GOT3 (cell line): ENCODE results near the gene ZFP62.

Experiments
- DNase-seq: peaks from one replicate; lab custom pipeline; 2025; ENCODE audit warnings: mixed read lengths; lab: John Stamatoyannopoulos, UW

ZFP62 gene

GRCh38 chr5:180868960-180869359 is 7.9 kb upstream of the ZFP62 start:
- DNase-seq: peak; percentile 22

DNA sequence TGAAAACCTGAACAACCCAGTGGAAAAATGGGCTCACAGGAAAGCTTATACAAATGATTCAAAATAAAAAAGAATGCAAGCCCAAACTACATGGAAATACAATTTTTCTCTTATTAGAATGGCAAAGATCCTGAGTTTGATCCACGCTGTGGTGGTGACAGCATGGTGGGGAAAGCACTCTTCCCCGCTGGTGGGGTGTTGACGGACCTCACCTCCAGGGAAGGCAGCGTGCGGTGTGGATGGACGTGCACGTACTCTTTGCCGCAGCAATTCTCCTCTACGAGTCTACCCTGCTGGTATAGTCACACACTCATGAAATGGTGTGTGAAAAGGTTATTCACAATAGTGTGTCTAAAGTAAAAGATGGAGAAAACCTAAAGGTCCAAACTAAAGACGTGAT is 5.9 kb upstream of the ZFP62 start:
- no peak for DNase-seq

DNA sequence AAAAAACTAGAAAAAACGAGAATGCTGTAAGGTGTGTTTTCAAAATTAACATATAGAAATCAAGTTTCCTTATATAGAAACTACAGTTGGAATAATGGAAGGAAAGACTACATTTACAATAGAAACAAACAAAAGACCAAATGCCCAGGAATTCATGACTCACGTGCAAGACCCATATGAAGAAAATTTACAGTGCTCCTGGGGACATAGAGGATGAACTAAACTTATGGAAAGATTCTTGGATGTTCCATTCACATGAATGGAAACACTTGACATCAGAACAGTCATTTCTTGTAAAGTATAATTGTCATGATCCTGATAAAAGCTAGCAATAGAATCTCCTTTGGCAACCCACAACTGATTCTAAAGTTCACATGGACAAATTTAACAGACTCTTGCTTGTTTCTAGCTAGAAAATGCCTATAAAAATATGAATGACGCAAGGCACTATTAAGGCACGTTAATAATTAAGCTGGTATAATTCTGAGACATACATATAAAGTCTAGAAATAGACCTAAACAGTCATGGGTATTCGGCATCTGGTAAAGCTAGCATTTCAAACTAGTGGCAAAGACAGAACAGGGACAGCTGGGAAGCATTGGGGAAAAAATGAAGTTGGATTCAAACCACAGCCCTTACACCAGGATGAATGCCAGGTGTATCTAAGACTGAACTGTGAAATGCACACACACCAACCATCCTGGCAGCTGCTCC is 5.1 kb upstream of the ZFP62 start:
- DNase-seq: no peak

DNA sequence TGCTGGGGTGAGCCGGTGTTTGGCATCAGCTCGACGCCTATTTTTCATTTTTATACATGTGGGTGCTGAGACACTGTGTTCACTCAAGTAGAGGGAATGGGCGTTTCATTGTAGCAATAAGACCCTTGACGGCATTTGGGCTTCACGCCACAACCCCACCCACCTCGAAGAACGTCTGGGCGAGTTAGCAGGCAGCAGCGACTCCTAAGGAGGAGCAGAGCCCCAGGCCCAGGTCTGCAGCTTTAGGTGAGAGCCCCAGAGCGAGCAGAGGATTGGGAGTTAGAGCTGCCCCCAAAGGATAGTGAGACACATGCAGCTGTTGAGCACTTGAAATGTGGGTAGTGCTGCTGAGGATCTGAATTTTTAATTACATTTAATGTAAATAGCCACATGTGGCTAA is 1.6 kb upstream of the ZFP62 start:
- no peak for DNase-seq

DNA sequence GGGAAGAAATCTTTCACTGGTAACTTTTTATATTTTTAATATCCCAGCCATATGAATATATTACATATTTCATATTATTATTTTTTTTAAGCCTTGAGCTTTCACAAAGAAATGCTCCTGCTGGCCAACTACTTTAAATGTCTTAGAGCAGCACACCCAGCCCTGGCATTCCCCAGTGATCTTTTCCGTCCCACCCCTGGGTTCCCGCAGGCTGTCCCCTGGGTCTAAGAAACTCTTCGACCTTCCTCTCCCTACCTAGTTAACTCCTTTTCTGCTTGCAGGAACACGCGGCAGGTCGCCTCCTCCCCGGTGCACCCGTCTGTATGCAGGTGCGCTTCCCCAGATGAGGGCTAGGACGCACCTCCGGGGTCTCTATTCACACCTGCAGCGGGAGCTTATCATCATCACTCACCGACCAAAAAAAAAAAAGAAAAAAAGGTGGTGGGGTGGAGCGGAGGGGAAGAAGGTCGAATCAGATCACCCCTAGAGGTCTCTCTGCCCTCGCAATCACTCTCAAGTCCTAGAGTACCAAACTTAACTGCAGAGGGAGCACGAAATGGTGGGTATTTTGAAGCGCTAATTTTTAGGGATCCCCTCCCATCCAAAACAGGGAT is 696 bp downstream of the ZFP62 start:
- no peak for DNase-seq

DNA sequence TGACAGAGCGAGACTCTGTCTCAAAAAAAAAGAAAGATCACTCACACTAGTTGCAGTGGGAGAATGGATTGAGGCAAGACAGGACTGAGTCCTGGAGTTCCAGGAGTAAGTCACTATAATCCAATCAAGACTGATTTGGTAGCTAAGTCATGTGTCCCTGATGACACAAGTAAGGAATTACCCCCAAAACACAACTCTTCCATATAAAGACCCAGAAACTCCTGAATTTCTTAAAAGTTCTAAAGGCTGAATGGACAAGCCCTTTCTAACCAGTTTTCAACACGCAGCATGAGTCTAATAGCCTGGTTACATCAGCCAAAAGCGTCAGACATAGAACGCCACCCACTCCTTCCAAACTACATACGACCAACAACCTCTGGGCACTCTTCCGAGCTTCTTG is 2.5 kb downstream of the ZFP62 start:
- no peak for DNase-seq

- DNase-seq: no peak
These were observed 7.3 kb downstream of the ZFP62 start for GRCh38 chr5:180853848-180854176.

GRCh38 chr5:180853121-180853847 is 7.8 kb downstream of the ZFP62 start:
- no peak for DNase-seq

DNA sequence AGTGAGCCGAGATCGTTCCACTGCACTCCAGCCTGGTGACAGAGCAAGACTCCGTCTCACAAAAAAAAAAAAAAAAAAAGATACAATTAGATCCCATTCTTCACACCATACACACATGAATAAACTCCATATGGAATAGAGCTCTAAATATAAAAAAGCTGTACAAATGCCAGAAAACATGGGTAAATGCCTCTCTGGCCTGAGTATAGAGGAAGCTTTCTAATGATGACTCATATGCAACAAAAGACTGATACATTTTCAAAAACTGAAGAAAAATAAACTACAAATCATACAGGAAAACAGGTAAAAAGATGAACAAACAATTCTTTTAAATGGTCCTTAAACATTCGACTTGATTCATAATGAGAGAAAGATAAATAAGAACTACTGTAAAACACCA is 8.6 kb downstream of the ZFP62 start:
- DNase-seq: no peak

- no peak for DNase-seq
These were observed 10.5 kb downstream of the ZFP62 start for GRCh38 chr5:180850434-180851078.

GRCh38 chr5:180849827-180850226 is 11.2 kb downstream of the ZFP62 start:
- DNase-seq: no peak

DNA sequence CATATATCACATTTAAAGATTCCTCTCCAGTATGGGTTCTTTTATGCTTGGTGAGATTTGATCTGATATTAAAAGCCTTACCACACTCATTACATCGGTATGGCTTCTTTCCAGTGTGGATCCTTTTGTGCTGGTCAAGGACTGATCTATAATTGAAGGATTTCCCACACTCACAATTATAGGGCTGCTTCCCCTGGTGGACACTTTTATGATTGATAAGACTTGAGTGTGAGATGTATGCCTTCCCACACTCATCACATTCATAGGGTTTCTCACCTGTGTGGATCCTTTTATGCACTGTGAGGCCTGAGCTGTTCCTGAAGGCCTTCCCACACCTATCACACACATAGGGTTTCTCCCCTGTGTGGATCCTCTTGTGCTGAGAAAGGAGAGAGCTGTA is 12.2 kb downstream of the ZFP62 start:
- no peak for DNase-seq

GRCh38 chr5:180848265-180848664 is 12.8 kb downstream of the ZFP62 start:
- DNase-seq: no peak

- DNase-seq: no peak
These were observed 14.1 kb downstream of the ZFP62 start for GRCh38 chr5:180847026-180847425.

- no peak for DNase-seq
These were observed 16.2 kb downstream of the ZFP62 start for GRCh38 chr5:180844858-180845257.

- DNase-seq: no peak
These were observed 16.6 kb downstream of the ZFP62 start for GRCh38 chr5:180844432-180844831.

- DNase-seq: no peak
These were observed 21.1 kb downstream of the ZFP62 start for GRCh38 chr5:180839935-180840334.

- no peak for DNase-seq
These were observed 21.8 kb downstream of the ZFP62 start for GRCh38 chr5:180839227-180839626.

- DNase-seq: no peak
These were observed 23.6 kb downstream of the ZFP62 start for GRCh38 chr5:180837478-180837877.

DNA sequence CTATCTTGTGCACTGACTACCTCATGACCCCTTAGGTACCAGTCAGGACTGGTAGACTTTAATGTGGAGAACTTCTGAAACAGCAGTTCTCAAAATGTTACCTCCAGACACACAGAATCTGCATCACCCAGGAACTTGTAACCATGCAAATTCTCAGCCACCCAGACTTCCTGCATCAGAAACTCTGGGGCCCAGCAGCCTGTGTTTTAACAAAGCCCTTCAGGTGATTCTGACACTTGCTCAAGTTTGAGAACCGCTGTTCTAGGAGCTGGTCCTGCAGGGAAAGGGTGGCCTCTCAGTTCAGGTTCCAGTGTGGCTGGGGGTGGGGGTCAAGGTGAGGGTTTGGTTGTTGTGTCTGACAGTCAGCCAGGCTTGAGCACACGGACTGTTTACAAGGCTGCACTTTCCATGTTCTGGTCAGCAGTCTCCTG is 28.4 kb downstream of the ZFP62 start:
- DNase-seq: no peak

DNA sequence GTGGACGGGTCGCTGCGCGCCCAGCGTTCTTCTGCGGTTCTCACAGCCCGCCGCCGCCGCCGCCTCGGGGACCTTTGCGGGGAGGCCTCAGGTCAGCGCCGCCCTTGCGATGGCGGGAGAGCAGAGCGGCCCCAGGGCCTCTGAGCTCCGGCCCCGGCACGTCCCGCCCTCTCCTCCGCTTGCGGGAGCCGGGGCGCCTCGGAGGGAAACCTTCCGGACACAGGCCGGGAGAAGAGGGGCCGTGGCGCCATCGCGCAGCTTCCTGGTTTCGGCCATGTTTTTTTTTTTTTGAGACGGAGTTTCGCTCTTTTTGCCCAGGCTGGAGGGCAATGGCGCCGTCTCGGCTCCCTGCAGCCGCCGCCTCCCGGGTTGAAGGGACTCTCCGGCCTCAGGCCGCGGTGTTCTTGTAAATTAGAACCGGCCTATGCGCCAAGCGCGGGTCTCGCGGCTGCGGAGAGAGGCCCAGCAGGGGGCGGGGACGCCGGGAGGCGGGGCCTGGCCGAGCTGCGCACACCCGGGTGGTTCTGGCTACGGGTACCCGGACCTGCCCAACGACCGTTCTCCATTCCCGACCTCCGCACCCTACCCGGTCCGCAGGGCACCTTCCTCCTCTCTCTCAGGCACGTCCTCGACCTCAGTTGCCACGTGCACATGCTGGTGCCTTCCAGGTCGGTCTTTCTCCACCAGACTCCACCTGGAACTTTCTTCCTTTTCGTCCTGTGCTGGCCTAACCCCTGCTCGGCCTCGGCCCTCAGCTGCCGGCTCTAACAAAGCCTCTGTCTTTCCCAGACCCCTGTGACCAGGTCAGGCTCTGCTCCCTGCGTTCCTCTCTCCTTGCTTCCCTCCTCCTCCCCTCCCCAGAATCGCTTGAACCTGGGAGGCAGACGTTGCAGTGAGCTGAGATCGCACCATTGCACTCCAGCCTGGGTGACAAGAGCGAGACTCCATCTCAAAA is 29.7 kb downstream of the ZFP62 start:
- DNase-seq: peak; percentile 58
